B cell (primary cell): ENCODE results near the gene ELP1. TPM values are rescaled to one million over a fixed set of nuclear protein-coding genes. Genes with fewer than 3 reads are reported as not detected.

Experiments
- ATAC-seq: fragments of 200-7000 bp; cut with Tn5 transposase; one replicate; pipeline ENCODE4 v1.10.0; 2021; ENCODE audit warnings: low read depth, mild to moderate bottlenecking, moderate number of reproducible peaks, moderate library complexity
- CTCF ChIA-PET: fragments of 350-600 bp; sonication (Branson Sonifier 250); formaldehyde crosslinking; loops from one replicate; lab custom pipeline; 2021; ENCODE audit warnings: antibody characterized with exemption, inconsistent platforms; lab: Charles Lee
- POLR2A ChIA-PET: fragments of 350-600 bp; sonication (Branson Sonifier 250); formaldehyde crosslinking; loops from one replicate; lab custom pipeline; 2021; ENCODE audit warnings: antibody characterized with exemption; lab: Charles Lee
- DNase-seq: peaks from one replicate; pipeline ENCODE4 v3.0.0; 2013
- H2AFZ ChIP-seq: 2 replicates; pipeline ENCODE4 v1.6.1; 2012; ENCODE audit warnings: mild to moderate bottlenecking, low read depth, low read length; ENCODE audit not compliant: insufficient read depth, poor library complexity, severe bottlenecking
- H3K27ac ChIP-seq, 2 donors: 1 replicate in 1 of 2; 2 replicates in 1 of 2; pipeline ENCODE4 v1.5.1; 2012 to 2013; ENCODE audit warnings: low read length in 2 of 2, mild to moderate bottlenecking in 2 of 2, moderate library complexity in 1 of 2
- H3K27me3 ChIP-seq, 4 experiments: fragments of 200-600 bp in 1 of 4; sonication (generic) in 1 of 4; replicated peaks in 1 of 4; 1 replicate in 2 of 4; 2 replicates in 2 of 4; pipeline versions ENCODE4 v1.6.1 to v1.7.0; 2013 to 2016; ENCODE audit warnings: low read length in 3 of 4, mild to moderate bottlenecking in 2 of 4, mixed read lengths in 1 of 4, moderate library complexity in 1 of 4; ENCODE audit not compliant: insufficient read depth in 4 of 4, control insufficient read depth in 3 of 4; ENCODE audit errors: control extremely low read depth in 1 of 4
- H3K36me3 ChIP-seq, 2 experiments: replicated peaks in 1 of 2; 1 replicate in 1 of 2; 2 replicates in 1 of 2; pipeline versions ENCODE4 v1.6.1 to v1.7.1; 2013; ENCODE audit warnings: low read length in 1 of 2; ENCODE audit not compliant: insufficient read depth in 2 of 2, control insufficient read depth in 1 of 2; ENCODE audit errors: control extremely low read depth in 1 of 2, extremely low read depth in 1 of 2
- H3K4me1 ChIP-seq, 2 donors: fragments of 200-600 bp in 1 of 2; sonication (generic) in 1 of 2; 1 replicate in 1 of 2; 2 replicates in 1 of 2; pipeline versions ENCODE4 v1.5.1 to v1.6.1; 2013 to 2017; ENCODE audit warnings: low read length in 2 of 2; ENCODE audit not compliant: control insufficient read depth in 2 of 2, insufficient read depth in 2 of 2
- H3K4me2 ChIP-seq: replicated peaks from 2 replicates; pipeline ENCODE3; 2012; ENCODE audit warnings: mild to moderate bottlenecking, low read depth, low read length; ENCODE audit not compliant: poor library complexity, severe bottlenecking
- H3K4me3 ChIP-seq, 5 experiments: fragments of 200-600 bp in 1 of 5; sonication (generic) in 1 of 5; 1 replicate in 3 of 5; 2 replicates in 2 of 5; pipeline versions ENCODE4 v1.5.1 to v1.7.0; 2011 to 2016; ENCODE audit warnings: low read length in 4 of 5, mild to moderate bottlenecking in 4 of 5, low read depth in 2 of 5, control low read depth in 1 of 5, moderate library complexity in 1 of 5; ENCODE audit not compliant: insufficient read depth in 1 of 5; ENCODE audit errors: control extremely low read depth in 1 of 5, extremely low read depth in 1 of 5
- H3K79me2 ChIP-seq: fragments of 200-600 bp; sonication (generic); one replicate; pipeline ENCODE4 v1.6.0; 2016; ENCODE audit warnings: low read length; ENCODE audit not compliant: control insufficient read depth, insufficient read depth
- H3K9ac ChIP-seq: fragments of 200-600 bp; sonication (generic); 2 replicates; pipeline ENCODE4 v1.6.1; 2017; ENCODE audit warnings: mild to moderate bottlenecking, low read length, moderate library complexity
- H3K9me3 ChIP-seq, 3 donors: one replicate each; pipeline versions ENCODE4 v1.6.1 to v1.7.1; 2013; ENCODE audit warnings: low read length in 2 of 3; ENCODE audit not compliant: control insufficient read depth in 2 of 3, insufficient read depth in 1 of 3; ENCODE audit errors: control extremely low read depth in 1 of 3
- H4K20me1 ChIP-seq: 2 replicates; pipeline ENCODE4 v1.6.0; 2012; ENCODE audit warnings: mild to moderate bottlenecking, low read length; ENCODE audit not compliant: insufficient read depth, control insufficient read depth, poor library complexity, severe bottlenecking
- H3K27ac Mint-ChIP-seq: one replicate; pipeline ENCODE4 v1.8.0; 2021; ENCODE audit warnings: mixed read lengths
- H3K27me3 Mint-ChIP-seq: one replicate; pipeline ENCODE4 v1.8.0; 2021; ENCODE audit warnings: mixed read lengths
- H3K4me1 Mint-ChIP-seq: one replicate; pipeline ENCODE4 v1.8.0; 2021; ENCODE audit warnings: mixed read lengths
- H3K4me3 Mint-ChIP-seq: one replicate; pipeline ENCODE4 v1.8.0; 2021; ENCODE audit warnings: mixed read lengths
- H3K9me3 Mint-ChIP-seq: one replicate; pipeline ENCODE4 v1.8.0; 2022; ENCODE audit warnings: mixed read lengths; ENCODE audit not compliant: insufficient read depth
- CTCF ChIP-seq: fragments of 200-600 bp; IDR thresholded peaks from one replicate; pipeline ENCODE4 v1.8.0; 2022; ENCODE audit warnings: antibody characterized with exemption, mild to moderate bottlenecking
- EZH2 ChIP-seq: IDR thresholded peaks from 2 replicates; pipeline ENCODE4 v1.6.1; 2012; ENCODE audit warnings: borderline replicate concordance, low read depth, mild to moderate bottlenecking, moderate library complexity, low read length; ENCODE audit not compliant: insufficient read depth, poor library complexity, severe bottlenecking
- WGBS: methylation state at CpG from one replicate; pipeline ENCODE4 v1.1.5; 2013; ENCODE audit warnings: missing lambda C conversion rate; ENCODE audit not compliant: insufficient coverage; 5-methylcytosine and 5-hydroxymethylcytosine counted together
- intact Hi-C: fragments of 100-400 bp; cut with micrococcal nuclease; formaldehyde crosslinking; loops from one replicate; pipeline ENCODE4 v1.10.0; 2022
- polyA plus RNA-seq: library from polyadenylated mRNA; depleted of rRNA; stranded (reverse); fragments of >200 nt; gene quantifications from 2 replicates; pipeline ENCODE4 v1.2.3, GENCODE V29; 2012
- total RNA-seq, 2 donors: library from RNA; stranded (reverse); fragments of 120-200 nt in 1 of 2; gene quantifications; 1 replicate in 1 of 2; 2 replicates in 1 of 2; pipeline versions ENCODE4 v1.2.3 to v1.2.4, GENCODE V29; 2013 to 2022

The ELP1 gene
- total and polyA plus RNA-seq, 2 donors (not counting 1 experiment from before 2014, with no cell fraction given) = 20.8 to 29.4 TPM

GRCh38 chr9:108913391-108913790, 20.5 kb downstream of the ELP1 start:
- H3K9me3 Mint-ChIP-seq = no peaks in the 10 kb centered on the region
- no peak overlapping the region for H3K27ac ChIP-seq
- H2AFZ ChIP-seq = no peak overlapping the region
- no peaks in the 10 kb centered on the region for H4K20me1 ChIP-seq
- 92% methylated on average over 2 of the region's 5 CpGs for WGBS
- ChIA-PET POLR2A (no interaction called here), CTCF (no interaction called here)
- no peaks in the 10 kb centered on the region for H3K9me3 ChIP-seq
- H3K4me1 ChIP-seq = no peaks in the 10 kb centered on the region
- peaks cover 4 to 77% of the 10 kb centered on the region in 2 experiments for H3K36me3 ChIP-seq
- H3K9ac ChIP-seq = no peak overlapping the region
- H3K4me1 Mint-ChIP-seq = no peaks in the 10 kb centered on the region
- TF ChIP-seq EZH2 = no peak
- no peak for TF ChIP-seq CTCF
- H3K4me2 ChIP-seq = no peak overlapping the region
- intact Hi-C loops = no loop called here
- H3K4me3 Mint-ChIP-seq = no peak overlapping the region
- no peak overlapping the region for H3K4me3 ChIP-seq
- no peak for DNase-seq
- H3K27me3 Mint-ChIP-seq = no peaks in the 10 kb centered on the region
- H3K79me2 ChIP-seq = no peaks in the 10 kb centered on the region
- ATAC-seq = no peak
- no peak overlapping the region for H3K27ac Mint-ChIP-seq
- no peaks in the 10 kb centered on the region for H3K27me3 ChIP-seq

GRCh38 chr9:108911820-108912219, 22.1 kb downstream of the ELP1 start:
- Histone ChIP-seq H3K27me3 (no peaks in the 10 kb centered on the region), H3K4me1 (no peaks in the 10 kb centered on the region), H2AFZ (no peak overlapping the region), H3K79me2 (no peaks in the 10 kb centered on the region), H3K9ac (no peak overlapping the region), H4K20me1 (no peaks in the 10 kb centered on the region), H3K4me2 (no peak overlapping the region), H3K36me3 (peaks cover 2 to 80% of the 10 kb centered on the region in 2 experiments), H3K27ac (no peak overlapping the region), H3K9me3 (no peaks in the 10 kb centered on the region), H3K4me3 (no peak overlapping the region)
- no peaks in the 10 kb centered on the region for H3K27me3 Mint-ChIP-seq
- no peaks in the 10 kb centered on the region for H3K4me1 Mint-ChIP-seq
- CTCF ChIA-PET = no interaction called here
- ATAC-seq (no peak), DNase-seq (no peak)
- WGBS = no CpG with 5 or more reads among the region's 1 CpG
- H3K4me3 Mint-ChIP-seq = no peak overlapping the region
- no peaks in the 10 kb centered on the region for H3K9me3 Mint-ChIP-seq
- POLR2A ChIA-PET = interaction anchor here (0.7 kb wide), 1 partner anchor 137 kb away, joined by 5 read pairs; no protein-coding TSS in a partner anchor
- intact Hi-C loops = no loop called here
- no peak overlapping the region for H3K27ac Mint-ChIP-seq
- TF ChIP-seq EZH2 (no peak), CTCF (no peak)
